ENCODE results near the gene MGLL. TPM values are rescaled to one million over a fixed set of nuclear protein-coding genes. Genes with fewer than 3 reads are reported as not detected.

MGLL gene
- total RNA-seq, 1 donor from 2014 or later = 27.3 TPM

DNA sequence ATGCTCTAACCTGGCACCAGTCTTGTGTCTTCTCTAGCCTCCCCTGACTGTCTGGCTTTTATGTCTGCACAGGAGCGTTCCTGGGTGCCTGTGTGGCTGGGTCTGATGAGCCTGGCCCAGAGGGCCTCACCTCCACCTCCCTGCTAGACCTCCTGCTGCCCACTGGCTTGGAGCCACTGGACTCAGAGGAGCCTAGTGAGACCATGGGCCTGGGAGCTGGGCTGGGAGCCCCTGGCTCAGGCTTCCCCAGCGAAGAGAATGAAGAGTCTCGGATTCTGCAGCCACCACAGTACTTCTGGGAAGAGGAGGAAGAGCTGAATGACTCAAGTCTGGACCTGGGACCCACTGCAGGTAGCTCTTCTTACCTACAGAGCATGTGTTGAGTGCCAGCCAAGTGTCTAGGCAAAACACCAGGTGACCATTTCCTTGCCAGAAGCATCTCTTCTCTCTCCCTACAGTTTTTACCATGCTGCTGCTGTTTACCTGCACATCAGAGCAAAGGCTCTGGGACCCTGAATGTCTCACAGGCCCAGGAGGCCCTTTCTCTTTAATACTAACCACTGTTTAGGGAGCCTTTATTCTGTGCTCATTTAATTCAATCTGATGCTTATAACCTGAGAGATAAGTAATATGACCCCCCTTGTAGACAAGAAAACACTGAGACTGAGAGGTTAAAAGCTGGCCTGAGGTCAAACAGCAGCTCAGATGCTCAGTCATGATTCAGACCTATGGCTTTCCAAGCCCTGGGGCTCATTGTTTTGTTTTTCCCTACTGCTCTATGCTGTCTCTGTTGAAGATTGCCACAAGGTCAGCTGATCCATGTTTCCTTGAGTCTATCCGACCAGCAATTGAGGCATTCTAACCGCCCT, 182.9 kb downstream of the MGLL start:
- no peak overlapping the region for H3K9ac ChIP-seq (ENCODE audit: low read length)
- H2AFZ ChIP-seq (ENCODE audit: low read depth, low read length) = no peak overlapping the region

More for the DNA sequence above, 182.9 kb downstream of the MGLL start:
- TF ChIP-seq, protein P1, sequence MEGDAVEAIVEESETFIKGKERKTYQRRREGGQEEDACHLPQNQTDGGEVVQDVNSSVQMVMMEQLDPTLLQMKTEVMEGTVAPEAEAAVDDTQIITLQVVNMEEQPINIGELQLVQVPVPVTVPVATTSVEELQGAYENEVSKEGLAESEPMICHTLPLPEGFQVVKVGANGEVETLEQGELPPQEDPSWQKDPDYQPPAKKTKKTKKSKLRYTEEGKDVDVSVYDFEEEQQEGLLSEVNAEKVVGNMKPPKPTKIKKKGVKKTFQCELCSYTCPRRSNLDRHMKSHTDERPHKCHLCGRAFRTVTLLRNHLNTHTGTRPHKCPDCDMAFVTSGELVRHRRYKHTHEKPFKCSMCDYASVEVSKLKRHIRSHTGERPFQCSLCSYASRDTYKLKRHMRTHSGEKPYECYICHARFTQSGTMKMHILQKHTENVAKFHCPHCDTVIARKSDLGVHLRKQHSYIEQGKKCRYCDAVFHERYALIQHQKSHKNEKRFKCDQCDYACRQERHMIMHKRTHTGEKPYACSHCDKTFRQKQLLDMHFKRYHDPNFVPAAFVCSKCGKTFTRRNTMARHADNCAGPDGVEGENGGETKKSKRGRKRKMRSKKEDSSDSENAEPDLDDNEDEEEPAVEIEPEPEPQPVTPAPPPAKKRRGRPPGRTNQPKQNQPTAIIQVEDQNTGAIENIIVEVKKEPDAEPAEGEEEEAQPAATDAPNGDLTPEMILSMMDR (IDR thresholded peaks at IDR 0.05; ENCODE audit: insufficient read depth, low read depth, low read length) = no peak
- TF ChIP-seq EZH2 (IDR thresholded peaks at IDR 0.05; ENCODE audit: insufficient read depth, low read length) = no peak
- no peaks in the 10 kb centered on the region for H3K36me3 Mint-ChIP-seq (ENCODE audit: low read depth, unreplicated experiment)
- Histone ChIP-seq H3K79me2 (ENCODE audit: insufficient read depth, low read length) (no peaks in the 10 kb centered on the region), H3K9me3 (ENCODE audit: insufficient read depth, low read depth, low read length) (no peaks in the 10 kb centered on the region), H3K4me2 (ENCODE audit: low read length) (peak overlapping the region; percentile 3), H3K36me3 (ENCODE audit: insufficient read depth, low read length) (no peaks in the 10 kb centered on the region), H4K20me1 (ENCODE audit: insufficient read depth, low read length) (no peaks in the 10 kb centered on the region), H3K27me3 (ENCODE audit: insufficient read depth, low read length) (no peaks in the 10 kb centered on the region), H3K4me1 (ENCODE audit: insufficient read depth, low read length) (peaks cover 10% of the 10 kb centered on the region), H3K27ac (ENCODE audit: low read depth, low read length) (no peak overlapping the region), H3K4me3 (ENCODE audit: insufficient read depth, low read depth, low read length) (no peak overlapping the region)
- peak overlapping the region; percentile 41 for H3K4me3 Mint-ChIP-seq (ENCODE audit: unreplicated experiment)
- peak overlapping the region; percentile 42 for H3K27ac Mint-ChIP-seq (ENCODE audit: unreplicated experiment)
- DNase-seq (ENCODE audit: low read depth) (peak; percentile 18), FAIRE-seq (no peak)
- H3K4me1 Mint-ChIP-seq (ENCODE audit: low read depth, unreplicated experiment) = peaks cover 30% of the 10 kb centered on the region
- H3K27me3 Mint-ChIP-seq (ENCODE audit: low read depth, unreplicated experiment) = peaks cover 2% of the 10 kb centered on the region
- no peaks in the 10 kb centered on the region for H3K9me3 Mint-ChIP-seq (ENCODE audit: unreplicated experiment)

Other genes with a start within 250 kb of the MGLL start
- gene TPRA1, start 231.8 kb downstream of the MGLL start, total RNA-seq = 24.6 and 24.9 TPM in 2 replicates
- 8.4 and 11.9 TPM in 2 replicates for gene MCM2, start 224.1 kb downstream of the MGLL start, total RNA-seq
- 14.5 and 15.5 TPM in 2 replicates for gene PODXL2, start 193.3 kb downstream of the MGLL start, total RNA-seq
- gene ABTB1, start 149.6 kb downstream of the MGLL start, total RNA-seq = 11.6 and 11.8 TPM in 2 replicates
- gene KBTBD12, start 92.7 kb upstream of the MGLL start, total RNA-seq = not detected in 2 replicates
- gene SEC61A1, start 229.9 kb upstream of the MGLL start, total RNA-seq = 400 and 432 TPM in 2 replicates